ENCODE results near the gene FAM72D.
"Not testable (repeated sequence)": the region's sequence is repeated elsewhere in the genome, so short reads cannot be mapped to it uniquely, and the experiment has no call there.

GRCh38 chr1:145115587-145116493 lies 20.1 kb downstream of the FAM72D start:
- TF ChIP-seq CTCF (IDR thresholded peaks at IDR 0.05 in 2 of 3, conservative IDR thresholded peaks at IDR 0.05 in 1 of 3; ENCODE audit: control insufficient read depth in 2 of 3, extremely low read depth in 1 of 3, insufficient read depth in 1 of 3, low read depth in 3 of 3, low read length in 3 of 3); MLLT1 (IDR thresholded peaks at IDR 0.05): not testable (repeated sequence)

Measured in GM12878 (cell line).